Fibroblast of skin of abdomen (primary cell): ENCODE results near the gene ZMYND8.
"Not testable (repeated sequence)": the region's sequence is repeated elsewhere in the genome, so short reads cannot be mapped to it uniquely, and the experiment has no call there.

ENCODE experiments used
- DNase-seq: peaks from one replicate; pipeline ENCODE4 v3.0.0-alpha.2; 2013

The ZMYND8 gene

GRCh38 chr20:47310729-47311128, 45.8 kb downstream of the ZMYND8 start:
- no peak for DNase-seq

- no peak for DNase-seq
These were observed 46.6 kb downstream of the ZMYND8 start for GRCh38 chr20:47309806-47310426.

GRCh38 chr20:47309394-47309793, 47.1 kb downstream of the ZMYND8 start:
- no peak for DNase-seq

GRCh38 chr20:47307569-47307968, 48.9 kb downstream of the ZMYND8 start:
- not testable (repeated sequence) for DNase-seq

DNA sequence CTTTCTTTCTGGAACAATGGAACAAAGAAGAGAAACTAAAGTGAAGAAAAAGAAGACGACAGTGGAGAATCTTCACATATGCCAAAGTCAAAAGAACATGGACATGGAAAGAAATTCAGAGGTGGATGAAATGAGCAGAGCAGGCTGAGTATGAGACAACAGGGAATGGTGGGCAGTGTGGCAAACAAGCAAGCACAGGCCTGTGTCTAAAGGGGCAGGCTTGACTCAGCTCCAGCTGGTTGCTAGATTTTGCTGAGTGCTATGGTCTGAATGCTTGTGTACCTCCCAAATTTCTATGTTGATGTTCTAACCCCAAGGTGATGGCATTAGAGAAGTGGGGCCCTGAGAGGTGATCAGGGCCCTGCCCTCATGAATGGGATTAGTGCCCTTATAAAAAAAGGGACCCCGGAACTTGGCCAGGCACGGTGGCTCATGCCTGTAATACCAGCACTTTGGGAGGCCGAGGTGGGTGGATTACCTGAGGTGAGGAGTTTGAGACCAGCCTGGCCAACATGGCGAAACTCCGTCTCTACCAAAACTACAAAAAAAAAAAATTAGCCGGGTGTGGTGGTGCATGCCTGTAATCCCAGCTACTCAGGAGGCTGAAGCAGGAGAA, 49.6 kb downstream of the ZMYND8 start:
- DNase-seq = no peak

DNA sequence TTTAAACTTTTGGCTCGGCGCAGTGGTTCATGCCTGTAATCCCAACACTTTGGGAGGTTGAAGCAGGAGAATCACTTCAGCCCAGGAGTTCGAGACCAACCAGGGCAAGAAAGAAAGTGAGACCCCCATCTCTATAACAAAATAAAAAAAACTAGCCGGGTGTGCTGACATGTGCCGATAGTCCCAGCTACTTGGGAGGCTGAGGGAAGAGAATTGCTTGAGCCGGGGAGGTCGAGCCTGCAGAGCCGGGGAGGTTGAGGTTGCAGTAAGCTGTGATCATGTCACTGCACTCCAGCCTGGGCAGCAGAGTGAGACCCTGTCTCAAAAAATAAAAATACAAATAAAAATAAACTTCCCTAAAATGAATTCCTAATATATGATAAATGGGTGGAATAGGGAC, 50.4 kb downstream of the ZMYND8 start:
- DNase-seq = no peak

GRCh38 chr20:47305667-47306066, 50.8 kb downstream of the ZMYND8 start:
- DNase-seq = no peak

- no peak for DNase-seq
These were observed 52.2 kb downstream of the ZMYND8 start for GRCh38 chr20:47304287-47304686.

DNA sequence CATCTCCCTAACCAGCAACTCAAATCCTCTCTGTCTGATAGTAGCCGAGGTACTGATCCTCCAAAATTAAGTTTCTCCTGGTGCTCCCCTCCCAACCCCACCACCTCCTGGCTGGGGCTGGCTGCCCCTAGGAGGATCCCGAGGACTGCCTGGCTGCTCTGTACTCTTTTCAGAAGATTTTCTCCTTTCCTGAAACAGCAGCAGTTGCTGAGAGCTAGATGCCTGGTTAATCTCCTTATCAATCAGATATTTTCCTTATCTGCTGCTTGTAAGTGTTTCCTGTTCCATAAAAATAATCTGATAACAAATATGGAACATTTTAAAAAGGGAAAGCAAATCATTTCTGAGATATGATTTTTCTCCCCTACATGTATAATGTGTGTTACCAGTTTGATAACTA, 52.8 kb downstream of the ZMYND8 start:
- no peak for DNase-seq

DNA sequence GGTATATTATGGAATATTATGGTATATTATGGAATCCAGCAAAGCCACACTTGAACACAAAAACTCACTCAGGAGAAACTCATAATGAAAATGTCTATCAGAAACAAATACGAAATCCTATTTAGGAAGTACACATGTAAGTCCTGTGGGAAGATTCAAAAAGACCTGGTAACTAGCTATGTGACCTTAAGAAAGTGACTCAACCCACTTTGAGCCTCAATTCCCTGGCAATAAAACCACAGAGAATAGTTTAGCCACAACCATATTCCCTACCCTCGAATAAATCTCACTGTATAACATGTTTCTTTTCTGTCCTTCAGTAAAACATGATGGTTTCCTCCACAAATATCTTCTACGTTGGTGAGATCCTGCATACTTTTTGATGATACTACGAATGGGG, 56.4 kb downstream of the ZMYND8 start:
- DNase-seq = peak; percentile 51

DNA sequence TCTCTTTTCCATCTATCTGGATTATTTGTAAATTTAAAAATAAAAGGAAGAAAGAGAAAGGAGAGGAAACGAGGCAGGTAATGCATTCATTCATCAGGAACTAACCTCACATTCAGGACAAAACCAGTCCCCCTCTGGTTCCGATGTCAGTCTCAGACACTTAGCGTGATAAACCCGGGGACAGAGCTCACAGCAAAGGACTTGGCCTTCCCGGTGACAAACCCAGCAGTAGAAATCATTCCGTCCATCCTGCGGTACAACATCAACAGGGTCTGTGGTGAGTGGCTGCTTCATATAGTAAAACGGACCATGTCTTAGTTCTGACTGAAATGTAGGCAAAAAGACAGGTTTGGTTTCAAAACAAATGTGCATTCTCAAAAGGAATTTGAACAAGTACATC, 57.9 kb downstream of the ZMYND8 start:
- no peak for DNase-seq

DNA sequence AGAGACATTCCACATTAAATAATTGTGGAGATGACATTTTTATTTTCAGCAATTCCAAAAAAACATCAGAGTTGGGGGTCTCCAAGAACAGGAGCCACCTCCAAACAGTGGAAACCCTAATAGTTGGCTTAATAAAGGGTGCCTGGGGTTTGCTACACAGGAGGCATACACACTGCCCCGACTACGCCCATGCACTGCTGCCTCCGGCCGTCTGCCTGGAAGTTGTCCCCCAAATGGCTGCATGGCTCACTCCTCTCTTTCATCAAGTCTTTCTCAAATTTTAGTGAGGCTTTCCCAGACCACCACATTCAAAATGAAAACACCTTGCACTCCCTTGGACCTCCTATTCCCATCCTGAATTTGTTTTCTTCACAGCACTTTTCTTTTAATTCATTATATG, 58.8 kb downstream of the ZMYND8 start:
- no peak for DNase-seq

DNA sequence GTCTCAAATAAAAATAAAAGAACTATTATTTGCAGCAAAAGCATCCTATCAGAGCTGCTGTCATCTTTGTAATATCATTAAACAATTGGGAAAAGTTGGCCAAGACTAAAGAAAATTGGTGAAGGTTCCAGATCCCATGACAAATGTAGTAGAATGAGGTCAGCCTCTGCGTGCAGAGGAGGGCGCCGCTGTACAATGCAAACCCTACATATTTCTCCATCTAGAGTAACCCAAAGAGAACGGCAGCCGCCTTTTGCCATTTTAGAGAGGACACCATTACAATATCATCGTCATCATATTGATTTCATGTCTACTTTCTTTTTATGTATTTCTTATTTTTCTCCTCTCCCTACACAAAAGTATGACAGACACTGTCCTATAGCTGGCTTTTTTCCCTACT, 59.5 kb downstream of the ZMYND8 start:
- no peak for DNase-seq

GRCh38 chr20:47295921-47296426, 60.5 kb downstream of the ZMYND8 start:
- DNase-seq = no peak

DNA sequence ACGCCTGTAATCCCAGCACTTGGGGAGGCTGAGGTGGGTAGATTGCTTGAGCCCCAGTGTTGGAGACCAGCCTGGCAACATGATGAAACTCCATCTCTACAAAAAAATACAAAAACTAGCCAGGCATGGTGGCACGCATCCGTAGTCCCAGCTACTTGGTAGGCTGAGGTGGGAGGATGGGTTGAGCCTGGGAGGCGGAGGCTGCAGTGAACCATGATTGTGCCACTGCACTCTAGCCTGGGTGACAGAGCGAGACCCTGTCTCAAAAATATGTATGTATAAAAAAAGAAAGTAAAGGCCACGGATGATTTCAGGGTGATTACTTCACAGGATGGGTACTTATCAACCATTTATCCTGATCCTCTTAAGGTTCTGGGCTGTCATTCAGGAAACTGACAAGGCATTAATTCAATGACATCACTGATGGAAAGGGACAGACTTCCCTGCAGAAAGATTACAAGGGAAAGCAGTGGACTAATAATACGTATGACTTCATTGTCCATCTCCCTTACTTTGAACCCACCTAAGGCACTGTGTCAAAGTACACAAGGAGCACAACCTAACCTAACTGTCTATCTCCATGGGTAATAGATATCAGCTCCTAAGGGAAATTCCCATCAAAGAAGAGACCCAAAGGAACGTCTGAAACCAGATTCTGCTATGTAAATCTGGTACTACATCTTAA, 61.2 kb downstream of the ZMYND8 start:
- no peak for DNase-seq

- DNase-seq = no peak
These were observed 62.9 kb downstream of the ZMYND8 start for GRCh38 chr20:47293631-47294030.

GRCh38 chr20:47292581-47292980, 63.9 kb downstream of the ZMYND8 start:
- no peak for DNase-seq

GRCh38 chr20:47290666-47291430, 65.7 kb downstream of the ZMYND8 start:
- DNase-seq = no peak

GRCh38 chr20:47290008-47290407, 66.5 kb downstream of the ZMYND8 start:
- peak; percentile 33 for DNase-seq

GRCh38 chr20:47289096-47289495, 67.4 kb downstream of the ZMYND8 start:
- no peak for DNase-seq

DNA sequence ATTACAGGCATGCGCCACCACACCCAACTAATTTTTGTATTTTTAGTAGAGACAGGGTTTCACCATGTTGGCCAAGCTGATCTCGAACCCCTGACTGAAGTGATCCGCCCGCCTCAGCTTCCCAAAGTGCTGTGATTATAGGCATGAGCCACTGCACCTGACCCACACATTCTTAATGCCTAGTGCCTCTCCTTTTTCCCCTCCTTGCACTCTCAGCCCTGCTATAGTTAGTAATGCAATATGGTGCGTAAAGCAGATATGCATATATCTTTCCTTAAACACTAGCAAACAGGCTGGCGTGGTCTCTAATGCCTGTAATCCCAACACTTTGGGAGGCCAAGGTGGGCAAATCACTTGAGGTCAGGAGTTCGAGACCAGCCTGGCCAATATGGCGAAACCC, 68.0 kb downstream of the ZMYND8 start:
- not testable (repeated sequence) for DNase-seq

DNA sequence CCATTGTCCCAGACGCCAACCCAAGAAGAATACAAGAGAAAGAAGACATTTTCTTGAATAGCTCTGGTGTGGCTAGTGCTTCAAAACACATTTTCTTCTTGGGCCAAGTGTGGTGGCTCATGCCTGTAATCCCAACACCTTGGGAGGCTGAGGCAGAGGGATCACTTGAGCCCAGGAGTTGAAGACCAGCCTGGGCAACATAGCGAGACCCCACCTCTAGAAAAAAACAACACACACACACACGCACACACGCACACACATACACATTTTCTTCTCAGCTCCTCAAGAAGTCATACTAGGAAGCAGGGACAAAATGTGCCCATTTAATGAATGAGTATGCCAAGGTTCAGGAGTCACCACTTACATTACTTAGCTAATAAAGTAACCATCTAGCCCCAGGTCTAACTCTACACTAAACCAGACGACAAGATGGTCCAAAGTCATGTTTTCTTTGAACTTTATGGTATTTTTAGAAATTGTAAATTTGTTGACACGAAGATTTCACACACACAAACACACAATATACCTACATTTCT, 68.8 kb downstream of the ZMYND8 start:
- no peak for DNase-seq

DNA sequence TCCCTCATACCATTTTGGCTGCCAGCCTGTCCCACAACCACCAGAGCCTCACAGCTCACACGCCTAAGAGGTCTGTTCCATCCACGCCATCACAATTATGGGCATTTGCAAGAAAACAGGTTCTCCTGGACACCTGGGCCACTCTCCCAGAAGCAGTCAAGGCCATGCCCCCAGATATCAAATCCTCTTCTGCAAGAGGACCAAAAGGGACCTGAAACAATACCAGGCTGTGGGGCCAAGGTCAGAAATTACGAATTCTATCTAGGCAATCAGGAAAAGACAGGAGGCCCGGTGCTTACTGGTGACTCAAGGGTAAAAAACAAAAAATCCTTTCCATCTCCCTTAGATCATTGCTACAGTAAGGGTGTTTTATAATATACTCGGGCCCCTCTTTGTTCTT, 69.8 kb downstream of the ZMYND8 start:
- DNase-seq = no peak
